Mononuclear cell (primary cell): ENCODE measurements around the gene SLC43A1. TPM values are rescaled to one million over a fixed set of nuclear protein-coding genes. Genes with fewer than 3 reads are reported as not detected.
"Not testable (repeated sequence)": the region's sequence is repeated elsewhere in the genome, so short reads cannot be mapped to it uniquely, and the experiment has no call there.

Experiments used
- H3K27me3 ChIP-seq: 2 replicates; pipeline ENCODE4 v1.6.0; 2011; ENCODE audit warnings: low read length, control low read depth; ENCODE audit not compliant: insufficient read depth
- H3K4me1 ChIP-seq: 2 replicates; pipeline ENCODE4 v1.5.1; 2011; ENCODE audit warnings: mild to moderate bottlenecking, low read length, control low read depth; ENCODE audit not compliant: insufficient read depth
- H3K4me3 ChIP-seq: 2 replicates; pipeline ENCODE4 v1.5.1; 2011; ENCODE audit warnings: mild to moderate bottlenecking, low read length, moderate library complexity
- H3K9me3 ChIP-seq: 2 replicates; pipeline ENCODE4 v1.5.1; 2011; ENCODE audit warnings: low read depth, mild to moderate bottlenecking, control low read depth, low read length
- total RNA-seq: library from RNA; depleted of rRNA; stranded (reverse); fragments of >200 nt; gene quantifications from one replicate; pipeline ENCODE4 v1.2.3, GENCODE V29; 2012

SLC43A1 gene
- total RNA-seq, 1 donor, result 4.6 TPM

DNA sequence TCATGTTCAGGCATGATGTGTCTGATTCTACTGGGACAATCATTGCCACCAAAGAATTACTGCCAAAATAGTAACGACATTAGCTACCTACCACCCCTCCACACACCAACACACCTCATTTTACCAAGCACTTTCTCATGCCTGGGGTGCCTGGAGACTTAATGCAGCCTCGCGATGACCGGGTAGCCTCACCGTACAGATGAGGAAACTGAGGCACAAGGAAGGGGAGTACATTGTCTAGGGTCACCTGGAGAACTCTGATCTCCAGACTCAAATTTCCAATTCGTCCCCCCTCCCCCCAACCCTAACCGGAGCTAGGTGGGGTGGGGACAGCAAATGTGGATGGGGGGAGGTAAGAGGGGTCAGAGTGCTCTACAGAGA is 57.9 kb downstream of the SLC43A1 start:
- Histone ChIP-seq H3K27me3 (peaks cover 33% of the 10 kb centered on the region), H3K4me1 (peaks cover 35% of the 10 kb centered on the region), H3K4me3 (no peak overlapping the region), H3K9me3 (no peaks in the 10 kb centered on the region)

DNA sequence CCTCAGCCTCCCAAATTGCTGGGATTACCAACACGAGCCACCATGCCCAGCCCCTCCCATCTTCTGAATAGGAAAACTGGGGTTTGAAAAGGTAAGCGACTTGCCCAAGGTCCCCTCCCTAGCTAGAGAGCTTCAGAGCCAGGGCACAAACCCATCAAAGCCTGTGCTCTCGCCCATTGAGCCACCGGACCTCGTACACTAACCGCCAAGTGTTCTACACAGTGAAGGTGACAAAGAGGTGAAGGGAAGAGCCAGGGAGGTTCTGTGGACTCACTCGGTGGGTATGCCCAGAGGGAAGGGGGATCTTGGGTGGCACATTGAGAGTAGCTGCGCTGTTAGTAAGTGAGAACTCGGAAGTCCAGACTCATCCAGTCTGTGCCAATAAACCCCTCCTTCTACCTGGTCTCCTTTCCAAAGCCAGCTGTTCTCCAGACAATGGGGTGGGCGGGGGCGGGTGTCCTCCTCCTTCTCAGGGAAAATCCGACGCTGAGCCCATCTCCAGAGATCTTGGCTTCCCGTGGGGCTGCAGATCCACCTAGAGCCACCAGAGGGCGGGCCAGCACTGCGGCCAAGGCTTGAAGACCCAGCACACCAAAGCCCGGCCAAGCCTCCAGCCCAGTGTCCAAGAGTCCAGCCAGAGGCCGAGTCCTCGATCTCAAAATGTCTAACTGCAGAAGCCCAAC is 58.4 kb downstream of the SLC43A1 start:
- no peaks in the 10 kb centered on the region for H3K9me3 ChIP-seq
- peaks cover 35% of the 10 kb centered on the region for H3K4me1 ChIP-seq
- H3K4me3 ChIP-seq, result no peak overlapping the region
- H3K27me3 ChIP-seq, result peaks cover 33% of the 10 kb centered on the region

DNA sequence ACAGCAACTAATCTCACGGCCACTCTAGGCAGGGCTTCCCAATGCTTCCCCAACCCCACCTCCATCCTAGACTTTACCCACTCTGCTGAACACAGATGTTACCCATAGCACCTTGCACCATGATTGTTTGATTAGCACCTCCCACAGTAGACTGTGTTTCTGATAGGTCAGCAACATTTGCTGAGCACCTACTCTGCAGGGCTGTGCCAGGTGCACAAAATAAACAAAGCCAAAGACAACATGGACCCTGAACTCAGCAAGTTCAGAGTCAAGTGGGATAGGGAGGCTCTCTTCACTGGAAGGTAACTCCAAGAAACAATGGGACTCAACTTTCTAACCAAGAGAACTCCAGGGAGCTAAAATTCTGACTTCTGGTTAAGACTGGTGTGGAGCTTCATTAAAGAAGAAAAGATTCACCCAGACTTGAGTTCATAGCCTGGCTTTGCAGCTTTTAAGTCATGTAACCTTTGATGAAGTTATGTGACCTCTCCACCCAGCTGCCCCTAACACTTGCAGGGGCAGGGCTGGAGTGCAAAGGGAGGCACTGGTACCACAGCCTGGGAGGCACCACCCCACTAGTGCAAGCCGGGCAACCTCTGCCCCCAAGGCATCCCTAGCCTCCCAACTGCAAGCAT is 61.8 kb downstream of the SLC43A1 start:
- H3K4me3 ChIP-seq, result no peak overlapping the region
- H3K27me3 ChIP-seq, result peaks cover 11% of the 10 kb centered on the region
- peaks cover 14% of the 10 kb centered on the region for H3K4me1 ChIP-seq
- H3K9me3 ChIP-seq, result no peaks in the 10 kb centered on the region

DNA sequence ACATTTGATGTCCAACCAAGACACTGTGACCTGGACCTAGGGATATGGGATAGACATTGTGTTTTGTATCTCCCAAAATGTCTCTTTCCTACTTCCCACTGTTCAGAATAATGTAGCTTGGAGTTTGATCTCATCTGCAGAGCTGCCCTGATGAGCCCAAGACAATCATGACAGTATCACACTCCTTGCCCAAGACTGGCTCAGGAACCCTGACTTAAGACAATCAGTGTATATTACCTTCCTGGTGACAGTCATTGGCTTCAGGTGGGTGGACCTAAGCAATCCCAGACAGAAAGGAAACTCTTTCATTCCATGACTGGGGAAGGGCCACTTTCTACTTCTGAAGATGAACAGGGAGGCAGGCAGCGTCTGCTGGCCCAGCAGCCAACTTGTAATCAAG is 69.4 kb downstream of the SLC43A1 start:
- no peaks in the 10 kb centered on the region for H3K9me3 ChIP-seq
- H3K4me3 ChIP-seq, result no peak overlapping the region
- no peaks in the 10 kb centered on the region for H3K4me1 ChIP-seq

DNA sequence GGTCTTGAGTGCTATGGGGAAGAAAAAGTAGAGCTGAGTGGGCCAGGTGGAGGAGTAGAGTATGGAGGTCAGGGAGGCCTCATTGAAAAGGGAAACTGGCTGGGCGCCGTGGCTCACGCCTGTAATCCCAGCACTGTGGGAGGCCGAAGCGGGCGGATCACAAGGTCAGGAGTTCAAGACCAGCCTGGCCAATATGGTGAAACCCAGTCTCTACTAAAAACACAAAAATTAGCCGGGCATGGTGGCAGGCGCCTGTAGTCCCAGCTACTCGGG is 70.4 kb downstream of the SLC43A1 start:
- not testable (repeated sequence) for H3K9me3 ChIP-seq, H3K4me1 ChIP-seq, H3K4me3 ChIP-seq, H3K27me3 ChIP-seq

More for the DNA sequence above, 69.4 kb downstream of the SLC43A1 start:
- H3K27me3 ChIP-seq, result no peaks in the 10 kb centered on the region

DNA sequence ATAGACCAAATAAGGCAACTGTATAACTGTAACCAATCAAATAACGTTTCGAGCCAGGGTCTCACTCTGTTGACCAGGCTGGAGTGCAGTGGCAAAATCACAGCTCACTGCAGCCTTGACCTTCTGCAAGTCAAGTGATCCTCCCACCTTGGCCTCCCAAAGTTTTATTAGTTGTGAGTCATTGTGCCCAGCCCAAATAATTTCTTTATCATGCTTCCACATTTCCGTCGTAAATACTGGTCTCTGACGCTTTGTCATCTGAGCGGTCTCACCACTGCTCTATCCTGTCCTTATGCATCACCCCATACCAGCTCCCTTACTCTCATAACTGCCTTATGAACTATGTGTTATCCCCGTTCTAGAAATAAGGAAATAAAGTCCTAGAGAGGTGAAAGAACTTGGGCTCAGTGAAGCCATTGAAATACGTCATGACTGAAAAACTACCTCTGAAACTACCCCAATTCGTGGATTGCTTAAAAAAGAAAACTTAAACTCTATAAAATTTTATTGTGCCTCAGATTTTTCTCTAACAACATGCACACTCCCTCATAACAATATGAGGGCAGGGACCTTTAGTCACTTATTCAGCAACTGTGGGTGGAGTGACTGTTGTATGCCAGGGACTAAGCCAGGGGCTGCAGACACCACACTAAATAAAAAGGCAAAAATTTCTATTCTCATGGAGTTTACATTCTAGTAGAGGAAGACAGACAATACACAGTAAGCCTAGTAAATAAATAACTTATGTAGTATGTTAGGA is 71.0 kb downstream of the SLC43A1 start:
- no peaks in the 10 kb centered on the region for H3K27me3 ChIP-seq
- no peaks in the 10 kb centered on the region for H3K9me3 ChIP-seq
- H3K4me3 ChIP-seq, result no peak overlapping the region

DNA sequence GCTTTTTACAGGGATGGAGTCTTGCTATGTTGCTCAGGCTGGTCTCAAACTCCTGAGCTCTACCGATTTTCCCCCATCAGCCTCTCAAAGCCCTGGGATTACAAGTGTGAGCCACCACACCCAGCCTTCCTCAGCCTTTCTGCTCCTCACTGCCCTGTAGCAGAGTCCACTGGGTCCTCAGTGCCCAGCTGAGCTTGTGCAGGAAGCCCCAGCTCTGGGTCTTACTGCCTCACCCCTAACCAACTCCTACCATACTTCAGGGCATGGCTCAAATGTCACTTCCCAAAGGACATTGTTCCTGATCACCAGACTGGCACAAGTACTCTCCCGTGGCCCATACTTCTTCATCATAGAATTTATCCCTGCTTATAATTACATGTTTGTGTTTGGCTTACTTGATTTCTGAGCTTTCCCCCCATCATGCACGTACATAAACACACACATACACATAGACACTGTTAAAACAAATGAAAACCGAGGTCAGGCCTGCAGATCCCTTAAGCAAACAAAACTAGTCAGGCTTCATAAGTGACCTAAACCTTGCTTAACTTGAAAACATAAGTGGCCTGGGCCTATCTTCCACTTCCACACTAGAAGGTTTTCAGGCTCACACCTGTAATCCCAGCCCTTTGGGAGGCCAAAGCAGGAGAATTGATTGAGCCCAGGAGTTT is 74.6 kb downstream of the SLC43A1 start:
- Histone ChIP-seq H3K27me3 (no peaks in the 10 kb centered on the region), H3K4me1 (no peaks in the 10 kb centered on the region), H3K4me3 (no peak overlapping the region), H3K9me3 (no peaks in the 10 kb centered on the region)

More for the DNA sequence above, 71.0 kb downstream of the SLC43A1 start:
- H3K4me1 ChIP-seq, result no peaks in the 10 kb centered on the region

DNA sequence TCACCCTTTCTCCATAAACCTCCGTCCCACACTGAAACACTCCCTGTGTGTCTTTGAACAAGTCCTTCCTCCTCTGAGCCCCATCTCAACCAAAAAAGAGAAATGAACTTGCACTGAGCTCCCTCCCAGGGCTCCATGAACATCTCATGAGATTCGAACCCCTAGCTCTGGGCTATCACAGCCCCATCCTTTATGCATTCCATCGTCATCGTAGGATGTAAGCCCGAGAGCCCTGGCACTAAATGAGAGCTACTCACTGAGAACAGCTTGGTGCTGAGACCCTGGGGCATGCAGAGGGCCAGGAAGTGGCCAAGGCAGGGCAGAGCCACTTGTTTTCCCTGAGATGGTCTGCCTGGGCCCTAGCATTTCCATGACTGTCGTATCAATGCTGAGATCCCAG is 75.7 kb downstream of the SLC43A1 start:
- Histone ChIP-seq H3K4me1 (peaks cover 6% of the 10 kb centered on the region), H3K27me3 (no peaks in the 10 kb centered on the region), H3K4me3 (no peak overlapping the region), H3K9me3 (no peaks in the 10 kb centered on the region)

DNA sequence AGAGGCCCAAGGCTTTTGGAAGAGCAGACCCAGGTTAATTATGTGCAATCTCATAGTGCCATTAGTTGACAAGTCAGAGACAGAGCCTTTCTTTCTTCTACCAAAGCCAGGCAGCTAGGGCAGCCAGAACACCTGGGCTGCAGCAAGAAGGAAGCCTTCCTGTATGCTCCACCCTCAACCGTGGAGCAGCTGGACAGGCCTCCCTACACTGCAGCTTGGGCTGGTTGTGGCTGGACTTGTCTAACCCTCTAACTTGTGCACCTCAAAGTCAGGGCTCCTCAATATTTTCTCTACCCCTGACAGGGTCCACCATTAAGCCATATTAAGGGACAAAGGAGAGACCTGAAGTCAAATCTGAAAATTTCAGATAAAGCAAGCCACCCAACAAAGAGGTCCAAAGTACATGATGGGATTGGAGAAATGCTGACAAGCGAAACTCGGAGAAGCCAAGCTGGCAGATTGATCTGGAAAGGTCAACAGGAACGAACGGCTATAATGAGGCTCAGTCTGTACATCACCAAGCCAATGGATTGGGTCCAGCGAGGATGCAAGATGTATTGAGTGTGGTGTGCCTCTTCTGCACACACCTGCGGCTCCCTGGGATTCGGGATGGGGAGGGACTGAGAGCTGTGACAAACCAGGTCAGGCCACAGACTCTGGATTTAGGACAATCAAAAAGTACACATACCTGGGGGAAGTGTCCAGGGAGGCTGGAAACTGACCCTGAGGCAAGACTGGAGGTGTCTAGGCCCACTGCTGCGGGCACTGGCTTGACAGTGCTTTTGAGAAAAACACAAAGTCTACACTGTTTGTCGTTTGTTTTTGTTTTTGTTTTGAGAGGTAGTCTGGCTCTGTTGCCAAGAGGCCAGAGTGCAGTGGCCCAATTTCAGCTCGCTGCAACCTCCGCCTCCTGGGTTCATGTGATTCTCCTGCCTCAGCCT is 76.9 kb downstream of the SLC43A1 start:
- Histone ChIP-seq H3K4me1 (peaks cover 18% of the 10 kb centered on the region), H3K9me3 (no peaks in the 10 kb centered on the region), H3K4me3 (no peak overlapping the region), H3K27me3 (no peaks in the 10 kb centered on the region)

DNA sequence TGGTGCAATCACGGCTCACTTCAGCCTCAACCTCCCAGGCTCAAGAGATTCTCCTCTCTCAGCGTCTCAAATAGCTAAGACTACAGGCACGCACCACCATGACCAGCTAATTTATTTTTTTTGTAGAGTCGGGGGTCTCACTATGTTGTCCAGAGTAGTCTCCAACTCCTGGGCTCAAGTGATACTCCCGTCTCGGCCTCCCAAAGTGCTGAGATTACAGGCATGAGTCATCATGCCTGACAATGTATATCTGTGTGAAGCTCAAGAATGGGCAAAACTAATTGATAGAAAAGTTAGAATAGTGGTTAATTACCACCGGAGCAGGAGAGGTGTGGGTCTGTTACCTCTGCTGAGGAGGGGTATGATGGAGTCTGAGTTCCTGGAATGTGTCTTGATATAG is 79.5 kb downstream of the SLC43A1 start:
- no peak overlapping the region for H3K4me3 ChIP-seq
- H3K27me3 ChIP-seq, result no peaks in the 10 kb centered on the region
- no peaks in the 10 kb centered on the region for H3K9me3 ChIP-seq
- H3K4me1 ChIP-seq, result peaks cover 42% of the 10 kb centered on the region

DNA sequence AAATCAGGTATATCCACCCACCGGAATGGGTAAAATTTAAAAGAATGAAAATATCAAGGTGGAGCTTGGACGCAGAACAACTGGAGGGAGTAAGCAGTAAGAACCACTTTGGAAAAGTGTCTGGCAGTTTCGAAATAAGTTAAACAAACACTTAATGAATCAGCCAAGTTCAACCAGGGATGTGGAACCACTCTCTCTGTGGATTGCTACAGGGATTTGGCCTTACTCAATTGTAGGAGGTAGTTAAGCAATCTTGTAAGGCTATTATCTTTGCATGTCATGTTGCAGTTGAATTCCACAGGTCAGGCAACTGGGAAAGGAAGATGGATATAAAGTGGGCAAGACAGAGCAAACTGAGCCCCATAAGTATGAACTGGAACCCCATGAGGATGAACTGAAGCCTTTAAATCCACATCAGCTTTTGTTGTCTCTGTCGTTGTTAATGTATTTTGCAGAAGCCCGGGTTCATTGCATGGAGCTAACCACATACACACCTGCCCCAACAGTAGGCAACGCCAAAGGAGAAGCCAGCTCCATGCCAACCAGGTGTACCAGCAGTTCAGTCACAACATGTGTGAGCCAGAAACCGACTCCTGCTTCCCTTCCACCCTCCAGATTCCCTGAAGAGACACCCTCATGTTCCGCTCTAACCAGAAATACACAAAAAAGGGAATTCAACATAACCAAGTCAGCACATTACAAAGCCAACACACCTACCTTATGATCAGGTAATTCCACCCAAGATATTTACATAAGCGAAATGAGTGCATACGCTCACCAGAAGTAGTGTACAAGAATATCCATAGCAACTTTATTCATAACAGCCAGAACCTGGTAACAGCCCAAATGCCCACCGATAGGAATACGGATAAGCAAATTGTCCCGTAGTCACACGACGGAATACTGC is 80.6 kb downstream of the SLC43A1 start:
- Histone ChIP-seq H3K9me3 (no peaks in the 10 kb centered on the region), H3K27me3 (no peaks in the 10 kb centered on the region), H3K4me1 (peaks cover 42% of the 10 kb centered on the region), H3K4me3 (no peak overlapping the region)
